ENCODE measurements around the gene SEMA4D. TPM values are rescaled to one million over a fixed set of nuclear protein-coding genes. Genes with fewer than 3 reads are reported as not detected.

The SEMA4D gene
- total RNA-seq, 1 donor from 2014 or later, result 388 TPM

DNA sequence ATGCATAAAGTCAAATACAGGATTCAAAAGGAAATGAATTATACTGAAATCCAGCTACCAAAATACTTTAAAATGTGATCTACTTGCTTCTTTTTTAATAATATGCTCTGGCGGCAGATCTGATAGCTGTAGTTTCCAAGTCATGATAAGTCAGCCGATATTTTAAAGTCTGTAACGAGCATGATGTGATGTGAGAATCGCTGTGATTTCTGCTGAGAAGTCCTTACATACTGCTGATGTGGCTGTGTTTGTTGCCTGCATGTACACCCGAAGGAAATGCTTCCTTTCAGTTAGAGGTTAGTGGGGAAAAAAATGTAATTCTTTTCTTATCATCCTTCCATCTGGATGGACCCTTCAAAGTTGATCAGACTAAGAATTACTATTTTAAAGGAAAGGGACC is 4.8 kb upstream of the SEMA4D start:
- intact Hi-C loops (cut with micrococcal nuclease), result loop anchor here (1.0 kb wide), 1 partner anchor 20 kb away; no protein-coding TSS in a partner anchor

DNA sequence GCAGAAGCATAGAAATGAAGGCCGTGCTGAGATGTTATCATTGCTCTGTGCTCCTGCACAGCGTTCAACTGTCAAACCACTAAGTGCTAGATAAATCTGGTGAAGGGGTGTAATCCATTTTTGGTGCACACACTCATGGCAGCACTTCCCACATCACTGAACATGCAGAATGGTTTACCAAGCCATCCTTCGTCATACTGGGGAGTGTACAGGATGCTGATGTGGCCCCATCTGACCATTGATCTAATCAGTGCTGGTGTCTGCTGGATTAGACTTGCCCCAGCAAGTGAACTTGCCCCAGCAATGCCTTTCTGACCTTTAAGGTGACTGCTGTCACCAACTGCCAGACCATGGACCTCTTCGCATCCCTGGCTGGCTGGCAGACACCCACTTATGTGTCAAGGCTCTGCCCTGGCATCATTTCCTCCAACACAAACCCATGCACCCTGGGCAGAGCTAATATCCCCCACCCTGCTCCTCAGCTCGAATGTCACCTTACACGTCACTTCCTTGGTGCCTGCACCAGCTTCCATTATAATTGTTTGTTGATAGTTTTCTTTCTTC is 4.2 kb upstream of the SEMA4D start:
- intact Hi-C loops (cut with micrococcal nuclease), result loop anchor here (1.0 kb wide), 1 partner anchor 20 kb away; no protein-coding TSS in a partner anchor

DNA sequence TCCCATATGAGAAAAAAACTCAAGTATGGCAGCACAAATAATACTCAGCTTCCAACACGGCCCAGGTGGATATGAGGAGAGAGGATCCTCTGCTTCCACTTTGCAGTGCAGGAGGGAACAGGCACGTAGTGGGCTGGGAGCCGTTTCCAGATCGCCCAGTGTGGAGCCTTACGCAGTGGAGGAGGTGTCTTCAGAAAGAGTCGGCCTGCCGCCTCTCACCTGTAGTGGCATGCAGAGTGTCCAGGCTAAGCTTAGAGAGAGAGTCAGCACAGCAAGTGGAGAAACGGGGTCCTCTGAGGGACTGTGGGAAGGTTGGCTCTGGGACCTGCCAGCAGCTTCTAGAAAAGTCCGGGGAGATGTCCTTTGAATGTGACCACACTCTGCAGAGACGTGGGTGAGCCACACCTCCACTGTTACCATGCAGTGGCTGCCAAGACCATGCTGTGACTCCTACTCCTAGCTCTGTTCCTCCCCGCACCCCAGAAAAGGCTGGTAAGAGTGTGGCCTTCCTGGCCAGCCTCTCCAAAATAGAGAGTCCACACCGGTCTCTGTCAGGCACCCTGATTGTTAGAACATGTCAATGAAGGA is 3.5 kb upstream of the SEMA4D start:
- intact Hi-C loops (cut with micrococcal nuclease), result no loop called here

DNA sequence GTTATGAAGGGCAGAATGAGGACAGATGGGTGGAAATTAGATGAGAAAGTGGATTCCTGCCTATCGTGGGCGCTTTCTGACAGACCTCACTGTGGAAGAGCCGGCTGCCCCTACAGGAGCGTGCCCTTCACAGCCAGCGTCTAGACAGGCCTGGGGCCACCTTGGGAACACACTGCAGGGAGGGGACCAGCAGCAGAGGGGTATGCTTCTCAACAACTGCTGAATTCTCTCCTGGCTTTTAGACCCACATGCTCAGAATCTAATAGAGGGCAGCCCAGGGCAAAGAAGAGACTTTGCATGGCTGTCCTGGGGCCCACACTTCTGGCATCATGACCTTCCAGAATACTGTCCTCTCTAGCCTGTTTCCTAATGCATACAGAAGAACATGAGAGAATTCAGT is 2.1 kb upstream of the SEMA4D start:
- intact Hi-C loops (cut with micrococcal nuclease), result no loop called here

- intact Hi-C loops (cut with micrococcal nuclease), result loop anchor here (1.0 to 2.0 kb wide), 4 partner anchors 9 to 180 kb away; partner anchors contain the start of gene SECISBP2
Observed at GRCh38 chr9:89498852-89499480, 1.1 kb upstream of the SEMA4D start.

DNA sequence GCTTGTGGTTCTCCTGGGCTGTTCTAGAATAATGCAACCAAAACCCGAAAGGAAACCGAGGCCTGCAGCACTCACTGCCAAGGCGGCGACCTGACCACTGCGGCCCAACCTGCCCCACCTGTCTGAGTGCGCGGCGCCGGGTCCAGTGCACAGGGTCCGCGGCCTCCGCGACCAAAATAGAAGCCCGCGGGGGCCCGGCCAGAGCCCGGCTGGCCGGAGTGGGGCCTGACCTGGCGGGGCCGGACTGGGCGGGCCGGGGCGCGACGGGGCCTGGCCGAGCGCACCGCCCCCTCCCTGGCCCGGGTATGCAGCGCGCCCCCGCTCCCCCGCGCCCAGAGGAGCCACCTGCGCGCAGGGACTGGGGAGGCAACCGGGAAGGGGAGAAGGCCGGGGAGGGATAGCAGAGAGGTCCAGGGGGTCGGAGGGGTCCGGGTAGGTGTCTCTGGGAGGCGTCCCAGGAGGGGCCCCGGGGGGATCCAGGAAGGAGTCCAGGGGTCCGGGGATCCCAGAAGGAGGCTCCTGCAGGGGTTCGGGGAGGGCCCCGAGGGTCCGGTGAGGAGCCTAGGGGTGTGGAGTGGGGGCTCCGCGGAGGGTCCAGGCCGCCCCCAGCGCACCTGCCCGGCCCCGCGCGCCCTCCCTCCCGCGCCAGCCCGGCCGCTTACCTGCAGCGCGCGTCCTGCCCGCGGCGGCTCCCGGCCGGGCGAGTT is 503 bp downstream of the SEMA4D start:
- intact Hi-C loops (cut with micrococcal nuclease), result loop anchor here (2.0 kb wide), 1 partner anchor 79 kb away; no protein-coding TSS in a partner anchor

- intact Hi-C loops (cut with micrococcal nuclease), result loop anchor here (1.0 to 2.0 kb wide), 3 partner anchors 18 to 78 kb away; no protein-coding TSS in a partner anchor
Observed at GRCh38 chr9:89496645-89497256, 1.2 kb downstream of the SEMA4D start.

DNA sequence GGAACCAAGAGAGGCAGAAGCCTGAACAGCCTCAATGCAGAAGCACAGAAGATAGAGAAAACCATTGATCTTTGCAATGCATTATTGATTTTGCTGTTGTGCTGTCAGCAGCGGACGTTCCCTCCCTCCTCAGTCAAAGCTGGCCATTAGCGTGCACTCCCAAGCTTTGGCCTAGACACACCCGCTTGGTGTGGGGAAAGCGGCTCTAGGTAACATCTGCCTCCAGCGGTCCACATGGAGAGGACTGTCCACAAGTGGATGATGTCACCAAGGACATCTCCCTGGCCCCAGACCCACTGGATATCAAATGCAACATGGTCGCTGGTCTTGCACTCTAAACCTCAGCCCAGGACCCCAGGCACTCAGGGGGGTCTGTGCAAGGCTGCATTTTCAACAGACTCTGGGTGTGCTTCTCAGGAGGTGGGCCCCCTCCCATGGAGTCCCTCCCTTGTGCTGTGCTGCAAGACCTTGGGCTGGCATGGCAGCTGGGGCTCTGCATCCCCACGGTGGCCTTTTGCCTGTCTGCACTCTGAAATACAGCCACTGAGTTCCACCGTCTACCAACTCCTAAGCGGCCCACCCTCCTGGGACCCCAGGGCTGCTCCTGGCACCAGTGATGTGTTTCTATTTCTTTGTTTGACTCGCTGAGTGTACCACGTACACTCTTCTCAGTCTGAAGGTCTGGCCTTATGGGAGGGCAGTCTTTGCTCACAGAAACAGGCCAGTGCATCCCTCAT is 1.9 kb downstream of the SEMA4D start:
- intact Hi-C loops (cut with micrococcal nuclease), result loop anchor here (1.0 to 2.0 kb wide), 3 partner anchors 18 to 77 kb away; no protein-coding TSS in a partner anchor

GRCh38 chr9:89494199-89494598 is 3.7 kb downstream of the SEMA4D start:
- intact Hi-C loops (cut with micrococcal nuclease), result no loop called here

DNA sequence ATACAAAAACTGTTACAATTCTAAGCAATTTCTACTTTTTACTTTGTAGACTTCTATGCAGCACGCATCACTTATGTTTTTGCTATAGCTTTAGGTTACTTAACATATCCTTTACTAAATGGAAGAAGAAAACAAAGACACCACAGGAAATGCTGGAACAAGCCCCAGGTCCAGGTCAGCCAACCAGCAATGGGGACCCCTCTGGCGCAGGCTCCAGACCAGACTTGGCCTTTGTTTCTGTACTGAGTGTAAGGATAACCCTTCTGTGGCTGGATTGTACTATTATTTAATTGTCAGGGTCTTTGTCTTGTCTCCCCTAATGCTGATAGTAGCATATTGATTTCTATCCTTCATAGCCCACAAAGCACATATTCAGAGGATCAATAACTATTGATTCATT is 4.2 kb downstream of the SEMA4D start:
- intact Hi-C loops (cut with micrococcal nuclease), result no loop called here

GRCh38 chr9:89493181-89493580 is 4.7 kb downstream of the SEMA4D start:
- intact Hi-C loops (cut with micrococcal nuclease), result no loop called here

GRCh38 chr9:89492586-89492985 is 5.3 kb downstream of the SEMA4D start:
- intact Hi-C loops (cut with micrococcal nuclease), result no loop called here

DNA sequence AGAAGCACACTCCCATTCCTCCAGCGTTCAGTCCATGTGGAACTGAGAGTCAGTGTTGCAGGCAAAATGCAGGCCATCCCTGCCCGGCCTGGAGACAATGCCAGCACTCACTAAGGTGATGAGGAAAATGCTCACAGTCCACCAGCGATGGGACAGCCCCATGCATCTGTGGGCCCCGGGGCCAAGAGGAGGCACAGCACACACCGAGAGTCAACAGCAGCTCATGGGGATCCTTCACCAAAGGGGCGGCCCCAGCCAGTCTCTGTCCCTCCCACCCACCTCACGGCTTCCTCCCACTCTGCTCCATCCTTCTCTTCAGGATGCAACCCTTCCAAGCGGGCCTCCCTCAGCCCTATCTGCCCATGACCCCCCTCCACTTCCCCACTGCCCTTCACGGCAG is 6.2 kb downstream of the SEMA4D start:
- intact Hi-C loops (cut with micrococcal nuclease), result no loop called here

DNA sequence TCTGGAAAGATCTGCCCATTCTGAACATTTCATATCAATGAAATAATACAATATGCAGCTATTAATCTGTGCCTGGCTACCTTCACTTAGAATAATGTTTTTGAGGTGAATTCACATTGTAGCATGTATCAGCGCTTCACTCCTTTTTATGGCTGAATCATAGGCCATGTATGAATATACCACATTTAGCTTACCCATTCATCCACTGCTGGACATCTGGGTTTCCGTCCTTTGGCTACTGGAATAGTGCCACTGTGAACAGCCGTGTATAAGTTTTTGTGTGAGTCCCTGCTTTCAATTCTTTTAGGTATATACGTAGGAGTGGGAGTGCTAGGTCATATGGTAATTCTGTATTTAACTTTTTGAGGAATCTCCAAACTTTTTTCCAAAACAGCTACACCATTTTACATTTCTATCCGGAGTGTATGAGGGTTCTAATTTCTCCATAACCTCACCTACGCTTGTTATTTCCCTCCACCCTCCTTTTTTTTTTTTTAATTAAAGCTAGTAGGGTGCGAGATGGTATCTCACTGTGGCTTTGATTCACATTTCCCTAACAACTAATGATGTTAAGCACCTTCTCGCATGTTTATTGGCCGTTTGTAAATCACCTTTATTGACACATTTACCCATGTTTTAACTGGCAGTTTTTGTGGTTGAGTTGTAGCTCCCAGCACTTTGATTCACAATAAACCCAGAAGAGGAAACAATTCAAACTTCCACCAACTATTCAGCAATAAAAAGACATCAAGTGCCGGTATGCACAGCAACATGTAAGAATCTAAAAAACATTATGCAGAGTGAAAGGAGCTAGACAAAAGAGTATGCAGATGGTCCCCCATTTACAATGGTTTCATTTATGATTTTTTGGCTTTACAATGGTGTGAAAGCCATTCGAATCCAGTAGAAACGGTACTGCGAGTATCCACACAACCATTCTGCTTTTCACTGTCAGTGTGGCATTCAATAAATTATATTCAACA is 8.1 kb downstream of the SEMA4D start:
- intact Hi-C loops (cut with micrococcal nuclease), result loop anchor here (1.0 kb wide), 3 partner anchors 8 to 46 kb away; partner anchors contain the start of gene SEMA4D

GRCh38 chr9:89488936-89489335 is 9.0 kb downstream of the SEMA4D start:
- intact Hi-C loops (cut with micrococcal nuclease), result no loop called here

- intact Hi-C loops (cut with micrococcal nuclease), result no loop called here
Observed at GRCh38 chr9:89488131-89488530, 9.8 kb downstream of the SEMA4D start.

- intact Hi-C loops (cut with micrococcal nuclease), result loop anchor here (1.0 kb wide), 1 partner anchor 9 kb away; no protein-coding TSS in a partner anchor
Observed at GRCh38 chr9:89486681-89487080, 11.2 kb downstream of the SEMA4D start.

GRCh38 chr9:89484475-89485404 is 13.2 kb downstream of the SEMA4D start:
- intact Hi-C loops (cut with micrococcal nuclease), result loop anchor here (2.0 kb wide), 1 partner anchor 64 kb away; no protein-coding TSS in a partner anchor

All from T-helper 1 cell treated with Interleukin-12 subunit alpha and Interleukin-12 subunit beta and Interleukin-4 antibody, amounts not matched to agents 30 ng/mL and 1 ng/mL, for 36 hours (primary cell).